ENCODE data around the gene PRSS16.

The PRSS16 gene

DNA sequence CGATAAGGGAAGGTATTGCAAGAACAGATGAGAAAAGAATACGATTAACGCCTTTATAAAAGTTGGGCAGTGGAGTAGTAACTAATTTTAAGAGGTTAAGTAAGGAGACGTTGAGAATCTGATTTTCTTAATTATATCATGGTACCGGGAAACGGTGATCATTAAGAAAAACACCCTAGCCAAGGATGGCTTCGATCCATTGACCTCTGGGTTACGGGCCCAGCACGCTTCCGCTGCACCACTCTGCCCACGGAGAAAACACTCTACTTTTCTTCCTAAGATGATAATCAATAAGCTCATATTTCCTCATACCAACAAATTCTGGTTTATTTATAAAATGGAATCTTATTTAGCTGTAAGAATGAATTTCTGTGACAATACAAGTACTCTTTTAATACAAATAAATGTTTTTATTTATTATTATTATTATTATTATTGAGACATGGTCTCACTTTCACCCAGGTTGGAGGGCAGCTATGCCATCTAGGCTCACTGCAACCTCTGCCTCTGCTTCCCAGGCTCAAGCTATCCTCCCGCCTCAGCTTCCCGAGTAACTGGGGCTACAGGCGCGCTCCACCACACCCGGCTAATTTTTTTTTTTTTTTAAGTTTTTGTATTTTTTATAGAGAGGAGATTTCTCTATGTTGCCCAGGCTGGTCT, 56.2 kb downstream of the PRSS16 start:
- no peak for TF ChIP-seq CTCF (conservative IDR thresholded peaks at IDR 0.05; ENCODE audit: low read depth, low read length)
- no peak overlapping the region for H3K4me3 ChIP-seq (ENCODE audit: low read depth, low read length)
- DNase-seq (ENCODE audit: low read depth) = no peak
